Tibial artery (tissue), 4 donors: ENCODE results near the gene SNX30.

Experiments
- DNase-seq, 2 donors: peaks; one replicate each; pipeline ENCODE4 v3.0.0-alpha.2; 2019
- H3K27ac ChIP-seq, 2 donors: fragments of 200-600 bp; sonication (generic) in 1 of 2; 1 replicate in 1 of 2; 2 replicates in 1 of 2; pipeline ENCODE4 v1.5.1; 2018 to 2019; ENCODE audit warnings: mild to moderate bottlenecking in 1 of 2
- H3K27me3 ChIP-seq, 2 donors: fragments of 200-600 bp; sonication (generic) in 1 of 2; one replicate each; pipeline versions ENCODE4 v1.5.1 to v1.6.0; 2016 to 2019
- H3K36me3 ChIP-seq, 3 donors: fragments of 200-600 bp; sonication (generic) in 2 of 3; one replicate each; pipeline ENCODE4 v1.5.1; 2016 to 2019; ENCODE audit warnings: mild to moderate bottlenecking in 2 of 3
- H3K4me1 ChIP-seq, 4 donors: fragments of 200-600 bp; sonication (generic) in 2 of 4; 1 replicate in 3 of 4; 2 replicates in 1 of 4; pipeline ENCODE4 v1.5.1; 2016 to 2019
- H3K4me3 ChIP-seq, 2 donors: fragments of 200-600 bp; sonication (generic) in 1 of 2; 1 replicate in 1 of 2; 2 replicates in 1 of 2; pipeline ENCODE4 v1.5.1; 2018 to 2019; ENCODE audit warnings: mild to moderate bottlenecking in 2 of 2
- H3K9me3 ChIP-seq, 3 donors: fragments of 200-600 bp; sonication (generic) in 1 of 3; one replicate each; pipeline ENCODE4 v1.5.1; 2016 to 2019
- CTCF ChIP-seq, 2 experiments: fragments of 200-600 bp in 1 of 2; fragments of 450-650 bp in 1 of 2; IDR thresholded peaks; one replicate each; pipeline ENCODE4 v1.5.1; 2017 to 2019; ENCODE audit warnings: antibody characterized with exemption in 2 of 2, mild to moderate bottlenecking in 1 of 2, moderate library complexity in 1 of 2
- intact Hi-C: fragments of 100-400 bp; cut with DNase I; formaldehyde crosslinking; loops from one replicate; pipeline ENCODE4 v1.15.0; 2023; ENCODE audit warnings: low total_unique reads

SNX30 gene

GRCh38 chr9:112809351-112809848, 58.8 kb downstream of the SNX30 start:
- no peak for TF ChIP-seq CTCF (IDR thresholded peaks at IDR 0.05)
- no peaks in the 10 kb centered on the region for H3K27me3 ChIP-seq
- no peak overlapping the region for H3K4me3 ChIP-seq
- DNase-seq = no peak
- H3K9me3 ChIP-seq = no peaks in the 10 kb centered on the region
- H3K4me1 ChIP-seq = peaks cover 0 to 14% (median 0%) of the 10 kb centered on the region in 4 donors
- intact Hi-C loops = no loop called here
- no peaks in the 10 kb centered on the region for H3K36me3 ChIP-seq
- H3K27ac ChIP-seq = no peak overlapping the region

GRCh38 chr9:112809906-112810305, 59.3 kb downstream of the SNX30 start:
- intact Hi-C loops = loop anchor here (10.0 kb wide), 1 partner anchor 325 kb away; the partner anchor contains the start of gene KIAA1958
- H3K9me3 ChIP-seq = no peaks in the 10 kb centered on the region
- H3K27ac ChIP-seq = no peak overlapping the region
- no peak for DNase-seq
- H3K36me3 ChIP-seq = no peaks in the 10 kb centered on the region
- no peak overlapping the region for H3K4me3 ChIP-seq
- peaks cover 0 to 14% (median 0%) of the 10 kb centered on the region in 4 donors for H3K4me1 ChIP-seq
- no peaks in the 10 kb centered on the region for H3K27me3 ChIP-seq
- no peak for TF ChIP-seq CTCF (IDR thresholded peaks at IDR 0.05)

GRCh38 chr9:112810696-112811490, 60.3 kb downstream of the SNX30 start:
- TF ChIP-seq CTCF (IDR thresholded peaks at IDR 0.05) = no peak
- intact Hi-C loops = loop anchor here (10.0 kb wide), 1 partner anchor 326 kb away; the partner anchor contains the start of gene KIAA1958
- Histone ChIP-seq H3K4me3 (no peak overlapping the region), H3K4me1 (peaks cover 0 to 14% (median 0%) of the 10 kb centered on the region in 4 donors), H3K27me3 (no peaks in the 10 kb centered on the region), H3K36me3 (no peaks in the 10 kb centered on the region), H3K27ac (no peak overlapping the region), H3K9me3 (no peaks in the 10 kb centered on the region)
- DNase-seq = no peak

- H3K4me1 ChIP-seq = peaks cover 0 to 15% (median 0%) of the 10 kb centered on the region in 4 donors
- H3K36me3 ChIP-seq = no peaks in the 10 kb centered on the region
- no peaks in the 10 kb centered on the region for H3K9me3 ChIP-seq
- DNase-seq = no peak
- intact Hi-C loops = loop anchor here (10.0 kb wide), 1 partner anchor 327 kb away; the partner anchor contains the start of gene KIAA1958
- no peak for TF ChIP-seq CTCF (IDR thresholded peaks at IDR 0.05)
- H3K27me3 ChIP-seq = no peaks in the 10 kb centered on the region
- H3K4me3 ChIP-seq = no peak overlapping the region
- H3K27ac ChIP-seq = no peak overlapping the region
Measured at GRCh38 chr9:112811518-112811917, 61.0 kb downstream of the SNX30 start.

- H3K4me1 ChIP-seq = peaks cover 0 to 32% (median 5%) of the 10 kb centered on the region in 4 donors
- no peak for DNase-seq
- no peak for TF ChIP-seq CTCF (IDR thresholded peaks at IDR 0.05)
- no peaks in the 10 kb centered on the region for H3K9me3 ChIP-seq
- intact Hi-C loops = loop anchor here (10.0 kb wide), 1 partner anchor 331 kb away; the partner anchor contains the start of gene KIAA1958
- no peak overlapping the region for H3K27ac ChIP-seq
- no peaks in the 10 kb centered on the region for H3K27me3 ChIP-seq
- H3K36me3 ChIP-seq = no peaks in the 10 kb centered on the region
- no peak overlapping the region for H3K4me3 ChIP-seq
Measured at GRCh38 chr9:112815868-112816267, 65.3 kb downstream of the SNX30 start.
